ENCODE data around the gene SETD2.

Gene SETD2

DNA sequence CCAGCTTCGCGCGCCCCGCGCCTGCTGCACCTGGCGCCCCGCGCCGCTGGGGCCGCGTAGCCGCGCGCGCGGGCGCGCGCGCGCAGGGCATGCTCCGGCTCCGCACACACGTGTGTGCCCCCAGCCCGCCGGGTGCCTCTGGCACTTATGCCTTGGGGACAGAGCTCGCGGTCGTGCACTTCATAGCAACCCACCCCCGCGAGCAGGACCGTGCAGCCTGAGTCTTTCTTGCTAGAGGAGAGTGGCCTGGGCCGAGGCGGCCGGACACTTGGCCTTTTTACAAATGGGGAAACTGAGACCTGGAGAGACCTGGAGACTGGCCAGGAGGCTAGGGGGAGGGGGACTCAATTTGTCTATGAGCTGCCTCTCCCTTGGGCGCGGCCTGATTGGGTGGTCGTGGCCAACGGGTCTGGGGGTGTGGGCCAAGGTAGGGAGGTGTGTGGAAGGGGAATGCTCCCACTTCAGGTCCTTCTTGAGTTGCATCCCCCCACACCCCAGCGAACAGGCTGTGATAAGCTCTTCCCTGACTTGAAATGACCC, 183.9 kb downstream of the SETD2 start:
- no peak for DNase-seq

DNA sequence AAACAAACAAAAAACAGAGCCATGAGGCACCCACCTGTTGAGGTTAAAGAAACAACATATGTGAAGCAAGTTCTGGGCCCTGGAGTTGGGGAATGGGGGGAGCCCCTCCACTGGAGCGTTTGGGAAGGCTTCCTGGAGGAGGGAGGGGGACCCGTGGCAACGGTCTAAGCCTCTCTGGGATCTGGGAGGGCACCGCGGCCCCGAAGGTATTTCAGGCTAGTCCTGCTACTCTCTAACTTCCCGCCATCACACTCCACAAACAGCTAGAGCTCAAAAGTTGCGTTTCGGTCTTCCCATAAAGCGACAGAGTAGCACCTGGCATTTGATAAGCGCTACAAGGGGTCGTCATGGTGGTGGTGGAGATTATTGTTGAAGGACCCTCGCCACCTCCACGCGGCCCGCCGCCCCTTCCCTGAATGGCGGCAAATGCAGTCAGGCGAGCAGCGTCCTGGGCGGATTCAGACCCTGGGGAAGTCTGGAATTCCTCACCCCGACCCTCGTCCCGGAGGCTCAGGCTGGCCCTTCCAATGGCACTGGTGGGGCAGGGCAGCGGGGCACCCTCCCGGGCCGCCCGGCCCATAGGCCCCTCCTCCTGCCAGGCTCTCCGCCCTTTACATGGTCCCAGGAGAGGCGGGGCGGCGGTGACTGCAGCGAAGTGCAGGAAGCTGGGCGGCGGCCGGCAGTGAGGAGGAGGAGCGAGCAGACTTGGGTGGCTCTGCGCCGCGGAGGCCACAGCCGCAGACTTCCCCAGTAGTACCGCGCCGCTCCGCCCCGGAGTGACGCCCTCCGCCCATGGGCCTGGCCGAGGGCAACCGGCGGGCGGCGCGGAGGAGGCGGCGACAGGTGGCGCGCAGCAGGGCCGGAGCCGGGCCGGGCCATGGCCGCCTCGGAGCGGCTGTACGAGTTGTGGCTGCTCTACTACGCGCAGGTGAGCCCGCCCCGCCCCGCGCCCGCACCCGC, 184.6 kb downstream of the SETD2 start, which contains the start of gene NBEAL2:
NBEAL2 (plus strand) TSS at position 682 of the 960 bp plus-strand sequence; CDS start at position 878, 196 bp downstream.
- DNase-seq, result peak; percentile 85

DNA sequence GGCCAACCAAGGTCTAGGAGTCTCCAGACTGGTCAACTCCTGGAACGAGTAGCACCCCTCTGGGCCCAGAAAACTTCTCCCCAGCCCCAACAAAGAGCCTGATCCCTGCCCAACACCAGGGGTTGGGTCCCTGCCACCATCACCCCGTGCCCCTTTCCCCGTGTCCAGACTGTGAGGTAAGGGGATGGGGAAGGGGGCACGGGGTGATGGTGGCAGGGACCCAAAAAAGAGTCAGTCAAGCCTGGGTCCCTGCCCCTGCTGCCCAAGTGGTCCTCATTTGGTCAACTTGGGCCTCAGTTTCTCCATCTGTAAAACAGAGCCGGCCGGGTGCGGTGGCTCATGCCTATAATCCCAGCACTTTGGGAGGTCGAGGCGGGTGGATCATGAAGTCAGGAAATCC, 185.5 kb downstream of the SETD2 start:
- DNase-seq, result no peak

DNA sequence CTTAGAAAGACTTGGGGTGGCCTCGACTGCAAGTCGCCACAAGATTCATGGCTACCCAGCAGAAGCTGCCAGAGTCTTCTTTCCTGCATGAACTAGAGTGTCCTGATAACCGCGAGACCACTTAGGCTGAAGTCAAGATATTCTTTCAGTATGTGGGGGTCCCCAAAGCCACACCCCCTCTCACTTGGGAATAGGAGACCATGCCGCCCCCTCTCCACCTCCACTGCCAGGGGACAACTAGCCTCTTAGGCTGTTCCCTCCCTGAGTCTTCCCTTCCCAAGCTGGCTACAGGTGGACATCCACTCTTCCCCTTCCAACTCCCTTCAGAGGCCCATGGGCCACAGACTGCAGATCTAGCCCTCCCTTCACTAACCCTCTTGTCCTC, 186.1 kb downstream of the SETD2 start:
- no peak for DNase-seq

DNA sequence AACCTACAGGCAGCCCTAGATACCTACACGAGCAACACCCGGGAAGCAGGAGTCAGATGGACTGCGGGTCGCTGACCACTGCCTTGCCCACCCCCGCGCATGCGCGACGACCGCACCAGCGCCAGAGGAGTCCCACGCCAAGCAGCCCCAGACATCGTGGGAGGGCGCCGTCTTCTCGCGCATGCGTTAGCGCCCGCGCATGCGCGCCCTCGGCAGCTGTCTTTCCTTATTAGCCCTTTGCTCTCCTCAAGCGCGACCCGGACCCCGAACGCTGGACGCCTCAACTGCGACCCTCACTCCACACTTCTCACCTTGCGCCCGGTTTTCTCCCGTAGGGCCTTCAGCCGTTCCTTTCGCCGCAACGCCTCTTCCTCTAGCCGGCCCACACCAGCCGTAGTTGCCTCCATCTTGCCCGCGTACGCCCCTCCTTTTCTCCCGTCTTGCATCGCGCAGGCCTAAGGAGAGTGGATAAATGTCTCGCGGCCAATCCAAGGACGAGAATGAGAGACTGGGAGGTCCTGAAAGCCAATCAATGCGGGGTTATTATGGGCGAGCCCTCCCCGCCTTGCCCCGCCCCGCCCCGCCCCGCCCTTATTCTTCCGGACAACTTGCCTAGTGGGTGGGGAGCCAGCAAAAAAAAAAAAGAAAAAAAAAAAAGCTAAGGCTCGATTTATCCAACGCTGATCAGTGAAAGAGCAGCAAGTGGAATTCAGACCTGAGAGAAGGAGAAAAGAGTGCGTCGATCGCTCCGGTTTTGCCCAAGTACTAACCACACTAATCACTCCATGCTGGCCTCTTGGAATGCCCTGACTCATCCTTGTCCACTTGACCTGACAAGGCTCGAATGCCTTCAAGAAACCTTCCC, 187.4 kb downstream of the SETD2 start, which contains the start of gene CCDC12:
CCDC12 (minus strand) TSS at position 420 of the 865 bp plus-strand sequence; CDS start at position 407, 13 bp downstream.
- peak; percentile 97 for DNase-seq

DNA sequence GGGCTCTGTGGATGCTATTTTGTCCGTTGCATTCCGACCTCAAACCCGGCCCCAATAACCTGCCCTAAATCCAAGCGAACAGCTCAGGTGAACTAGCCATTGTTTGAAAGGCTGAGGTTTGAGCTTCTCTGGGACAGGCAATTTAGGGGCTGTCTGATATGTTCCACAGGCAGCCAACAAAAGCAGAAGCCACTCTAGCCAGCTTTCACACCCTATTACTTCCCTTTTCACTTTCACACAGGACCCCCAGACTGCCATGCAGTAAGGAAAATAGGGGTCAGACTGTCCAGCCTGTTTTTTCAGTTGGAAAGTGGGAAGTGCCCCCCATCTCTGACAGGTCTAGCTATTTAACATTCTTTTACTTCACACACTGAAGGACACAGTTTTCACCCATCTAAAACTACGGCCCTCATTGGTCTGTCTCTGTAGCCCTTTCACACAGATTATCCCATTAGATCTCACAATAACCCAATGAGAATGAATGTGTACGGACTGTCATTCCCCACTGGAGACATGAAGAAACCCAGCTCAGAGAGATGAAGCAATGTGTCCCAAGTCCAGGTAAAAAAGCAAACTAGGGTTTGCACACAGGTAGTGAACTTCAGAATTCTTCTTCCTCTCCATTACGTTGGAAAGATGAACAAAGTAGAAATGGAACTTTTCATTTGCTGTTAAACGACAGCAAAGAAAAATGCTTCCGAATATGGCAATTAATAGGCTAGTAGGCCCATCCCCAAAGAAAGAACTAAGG, 189.3 kb downstream of the SETD2 start:
- no peak for DNase-seq

DNA sequence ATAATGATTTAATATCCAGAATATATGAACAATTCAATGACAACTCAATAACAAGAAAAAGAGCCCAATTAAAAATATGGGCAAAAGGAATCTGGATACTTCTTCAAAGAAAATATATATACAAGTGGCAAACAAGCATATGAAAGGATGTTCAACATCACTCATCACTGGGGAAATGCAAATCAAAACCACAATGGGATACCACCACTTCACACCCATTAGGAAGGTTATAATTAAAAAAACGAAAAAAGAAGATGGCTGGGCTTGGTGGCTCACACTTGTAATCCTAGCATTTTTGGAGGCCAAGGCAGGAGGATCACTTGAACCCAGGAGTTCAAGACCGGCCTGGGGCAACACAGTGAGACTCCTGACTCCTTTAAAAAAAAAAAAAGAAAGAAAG, 191.5 kb downstream of the SETD2 start:
- no peak for DNase-seq

DNA sequence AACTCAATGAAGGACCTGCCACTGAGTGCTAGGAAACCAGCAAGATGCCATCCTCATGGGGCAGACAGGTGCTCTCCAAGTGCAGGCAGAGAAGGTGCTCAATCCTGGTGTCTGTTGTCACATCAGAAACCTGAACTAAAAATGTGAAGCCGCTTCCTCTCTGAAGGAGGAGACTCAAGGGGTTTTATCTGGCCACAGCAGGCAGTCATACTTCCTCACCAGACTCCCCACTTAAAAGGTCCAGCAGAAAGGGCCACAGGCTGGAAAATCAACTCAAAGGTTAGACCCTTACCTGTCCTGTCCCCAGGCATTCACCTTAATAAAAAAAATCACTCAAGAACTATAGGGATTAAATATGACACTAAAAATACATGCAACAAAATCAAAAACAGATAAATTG, 192.2 kb downstream of the SETD2 start:
- DNase-seq, result no peak

DNA sequence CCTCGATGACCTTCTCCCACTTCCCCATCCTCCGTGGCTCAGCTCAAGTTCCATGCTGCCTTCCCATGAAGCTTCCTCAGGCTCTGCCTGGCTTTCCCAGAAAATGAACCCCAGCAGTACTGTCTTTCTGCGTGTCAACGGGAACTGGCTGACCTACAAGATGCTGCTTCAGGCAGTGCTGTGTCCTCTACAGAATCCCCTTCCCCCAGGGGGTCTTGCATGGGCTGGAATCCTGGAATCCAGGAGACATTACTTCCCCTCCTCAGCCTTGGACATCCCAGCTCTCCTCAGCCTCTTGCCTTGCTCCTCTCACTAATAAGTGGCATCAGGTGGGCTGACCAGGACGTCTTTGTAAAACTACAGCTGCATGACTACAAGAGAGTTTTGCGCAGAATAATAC, 192.8 kb downstream of the SETD2 start:
- no peak for DNase-seq

DNA sequence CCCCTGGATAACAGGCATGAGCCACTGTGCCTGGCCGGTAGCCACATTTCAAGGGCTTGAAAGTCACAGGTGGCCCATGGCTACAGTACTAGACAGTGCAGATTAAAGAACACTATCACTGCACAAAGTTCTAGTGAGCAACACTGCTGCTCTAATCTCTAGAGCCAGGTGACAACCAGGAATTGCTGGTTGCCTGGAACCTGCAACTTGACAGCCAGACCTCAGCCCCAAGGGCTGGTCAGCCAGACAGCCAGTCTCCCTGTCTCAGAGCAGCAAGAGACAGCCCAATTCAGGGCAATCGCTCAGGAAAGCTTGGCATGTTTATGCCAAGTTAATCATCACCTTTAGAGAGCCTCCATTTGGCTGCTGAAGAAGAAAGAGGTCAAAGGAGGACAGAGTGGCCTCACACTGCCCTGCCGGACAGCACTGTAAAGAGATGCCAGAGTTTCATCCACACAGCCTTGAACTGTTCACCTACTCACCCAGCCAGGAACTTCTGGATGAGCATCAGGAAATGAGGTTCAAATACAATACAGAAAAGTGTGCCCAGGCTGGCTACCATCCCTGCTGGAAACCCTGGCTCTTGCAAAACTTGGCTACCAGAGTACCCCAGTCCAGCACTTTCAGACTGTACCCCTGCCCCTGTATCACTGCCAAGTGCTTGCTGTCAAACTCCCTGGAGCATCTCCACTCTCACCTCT, 193.4 kb downstream of the SETD2 start:
- DNase-seq, result no peak

DNA sequence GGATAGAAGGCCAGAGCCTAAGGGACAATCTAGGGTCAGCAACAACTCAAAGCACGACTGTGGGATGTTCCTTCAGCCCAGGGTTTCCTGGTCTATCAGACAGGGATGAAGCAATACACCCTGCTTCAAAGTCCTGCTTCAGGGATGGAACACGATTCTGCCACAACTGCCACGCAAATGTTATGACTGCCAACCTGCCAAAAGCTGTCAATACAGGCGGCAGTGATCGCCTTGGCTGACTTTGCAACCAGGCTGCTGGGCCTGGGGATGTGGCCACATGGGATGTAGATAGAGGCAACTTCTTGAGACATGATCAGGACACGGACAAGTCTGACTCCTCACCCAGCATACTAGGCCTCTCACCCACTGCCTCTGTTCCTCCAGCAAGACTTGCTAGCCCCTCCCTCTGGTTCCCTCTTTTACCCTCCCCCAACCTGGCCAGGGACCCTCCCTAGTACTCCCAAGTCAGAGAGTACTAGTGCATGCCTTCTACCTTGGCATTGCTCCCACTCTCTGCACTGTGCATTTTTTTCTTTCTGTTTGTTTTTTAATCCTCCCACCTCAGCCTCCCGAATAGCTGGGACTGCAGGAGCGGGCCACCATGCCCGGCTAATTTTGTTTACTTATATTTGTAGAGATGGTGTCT, 195.0 kb downstream of the SETD2 start:
- DNase-seq, result no peak

DNA sequence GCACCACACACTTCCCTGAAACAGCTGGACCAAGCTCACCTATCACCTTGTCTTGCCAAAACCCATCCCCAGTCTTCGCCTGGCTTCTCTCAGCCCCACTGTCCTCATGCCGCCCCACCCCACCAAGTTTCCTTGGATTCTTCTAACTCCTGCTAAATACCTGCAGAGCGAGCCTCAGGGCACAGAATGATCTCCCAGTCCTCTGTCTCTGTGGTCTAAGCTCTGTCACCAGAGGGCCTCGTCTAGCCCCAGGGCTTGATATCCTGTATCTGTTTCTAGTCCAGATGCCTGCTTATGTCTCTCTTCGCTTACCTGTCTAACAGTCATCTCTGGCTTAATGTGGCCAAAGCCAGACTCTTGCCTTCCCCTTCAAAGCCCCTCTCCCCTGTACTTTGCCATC, 197.1 kb downstream of the SETD2 start:
- no peak for DNase-seq

All from NCI-H2171 treated with DMSO at 0.1 percent for 48 hours (cell line).